HCEC 1CT (cell line): ENCODE measurements around the gene H1-8.
A peak's percentile ranks its signal among the peaks of the same experiment; 100 is the strongest.
"Not testable (repeated sequence)": the region's sequence is repeated elsewhere in the genome, so short reads cannot be mapped to it uniquely, and the experiment has no call there.

Experiments
- DNase-seq: peaks from one replicate; pipeline ENCODE4 v3.0.0-alpha.2; 2017

H1-8 gene, protein sequence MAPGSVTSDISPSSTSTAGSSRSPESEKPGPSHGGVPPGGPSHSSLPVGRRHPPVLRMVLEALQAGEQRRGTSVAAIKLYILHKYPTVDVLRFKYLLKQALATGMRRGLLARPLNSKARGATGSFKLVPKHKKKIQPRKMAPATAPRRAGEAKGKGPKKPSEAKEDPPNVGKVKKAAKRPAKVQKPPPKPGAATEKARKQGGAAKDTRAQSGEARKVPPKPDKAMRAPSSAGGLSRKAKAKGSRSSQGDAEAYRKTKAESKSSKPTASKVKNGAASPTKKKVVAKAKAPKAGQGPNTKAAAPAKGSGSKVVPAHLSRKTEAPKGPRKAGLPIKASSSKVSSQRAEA

DNA sequence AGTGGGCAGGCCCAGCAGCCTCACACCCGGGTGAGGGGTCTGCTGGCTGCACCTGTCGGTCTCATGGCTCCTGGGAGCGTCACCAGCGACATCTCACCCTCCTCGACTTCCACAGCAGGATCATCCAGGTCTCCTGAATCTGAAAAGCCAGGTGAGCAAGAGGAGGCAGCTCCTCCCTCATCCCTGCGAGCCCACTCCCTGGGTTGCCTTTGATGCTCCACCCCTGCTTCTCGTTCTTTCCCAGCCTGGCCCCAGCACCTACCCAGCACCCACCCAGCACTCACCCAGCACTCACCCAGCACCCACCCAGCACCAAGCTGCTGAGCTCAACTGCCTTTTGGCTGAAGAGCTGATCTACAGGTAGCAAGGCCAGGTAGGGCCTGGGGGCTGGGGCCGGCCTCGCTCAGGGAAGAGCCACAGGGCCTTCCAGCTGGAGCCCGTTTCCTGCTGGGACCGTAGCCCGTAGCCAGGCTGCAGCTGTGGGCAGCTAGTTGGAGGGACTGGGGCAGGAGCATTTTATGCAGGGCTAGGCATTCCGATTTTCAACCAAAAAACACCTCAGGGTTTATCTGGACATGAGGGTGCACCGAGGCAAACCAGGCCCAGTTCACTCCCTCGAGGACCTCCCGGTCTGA is at the start of gene H1-8:
Gene H1-8, plus strand, starts transcription at position 20 of the 635 bp plus-strand sequence. Its CDS starts 44 bp downstream, at position 64.
- DNase-seq, result no peak

DNA sequence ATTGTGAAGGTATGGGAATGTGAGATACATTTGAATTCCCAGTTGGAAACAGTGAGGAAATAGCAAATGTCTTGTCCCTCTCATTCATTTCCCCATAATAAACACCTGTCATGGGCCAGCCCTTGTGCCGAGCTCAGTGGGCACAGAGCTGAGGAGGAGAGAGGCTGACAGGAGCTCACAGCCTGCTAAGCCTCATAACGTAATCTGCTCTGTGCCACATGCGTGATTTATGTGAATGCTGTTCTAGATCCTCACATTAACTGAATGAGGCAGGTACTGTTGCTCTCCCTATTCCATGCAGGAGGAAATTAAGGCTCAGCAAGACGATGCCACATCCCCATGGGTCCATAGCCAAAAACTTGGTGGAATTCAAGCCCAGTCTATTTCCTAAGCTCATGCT is 49.8 kb upstream of the H1-8 start:
- DNase-seq, result no peak

DNA sequence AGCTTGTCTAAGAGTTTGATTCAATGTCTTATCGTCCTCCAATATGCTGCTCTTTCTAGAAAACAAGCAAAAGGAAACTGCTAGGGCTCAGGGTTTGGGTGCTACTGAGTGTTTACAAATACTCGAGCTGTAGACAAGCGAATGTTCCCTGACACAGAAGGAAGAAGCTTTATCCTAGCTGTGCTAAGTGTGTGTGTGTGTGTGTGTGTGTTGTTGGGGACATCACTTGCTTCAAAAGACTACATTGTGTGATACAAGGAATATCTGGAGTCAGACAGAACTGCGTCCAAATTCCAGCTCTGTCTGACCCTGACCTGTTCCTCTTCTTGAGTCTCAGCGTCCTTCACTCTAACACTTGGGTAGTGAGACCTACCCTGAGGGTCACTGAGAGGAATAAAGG is 48.5 kb upstream of the H1-8 start:
- DNase-seq, result not testable (repeated sequence)

DNA sequence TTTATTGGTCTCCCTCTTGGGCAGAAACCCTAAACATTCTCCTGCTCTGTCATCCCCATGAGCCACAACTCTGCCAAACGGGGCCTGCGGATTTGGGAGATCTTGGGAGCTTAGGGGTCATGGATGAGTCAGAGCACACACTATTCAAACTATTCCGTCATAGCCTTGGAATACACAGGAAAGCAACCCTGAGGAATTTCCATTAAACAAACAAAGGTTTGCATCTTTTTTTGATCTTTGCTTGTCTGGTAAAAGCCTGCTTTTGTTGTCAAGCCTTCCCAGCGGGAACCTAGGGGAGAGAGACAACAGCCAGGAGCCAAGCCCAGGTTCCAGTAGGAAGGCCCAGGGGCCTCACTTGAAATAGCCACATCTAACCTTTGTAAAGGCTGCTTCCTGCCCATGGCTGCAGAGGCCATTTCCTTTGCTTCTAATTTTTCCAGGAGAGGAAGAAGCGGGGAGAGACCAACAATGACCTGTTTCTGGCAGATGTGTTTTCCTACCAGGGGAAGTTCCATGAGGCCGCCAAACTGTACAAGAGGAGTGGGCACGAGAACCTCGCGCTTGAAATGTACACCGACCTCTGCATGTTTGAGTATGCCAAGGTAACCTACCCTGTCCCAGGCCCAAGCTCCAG is 47.9 kb upstream of the H1-8 start:
- peak; percentile 79 for DNase-seq

DNA sequence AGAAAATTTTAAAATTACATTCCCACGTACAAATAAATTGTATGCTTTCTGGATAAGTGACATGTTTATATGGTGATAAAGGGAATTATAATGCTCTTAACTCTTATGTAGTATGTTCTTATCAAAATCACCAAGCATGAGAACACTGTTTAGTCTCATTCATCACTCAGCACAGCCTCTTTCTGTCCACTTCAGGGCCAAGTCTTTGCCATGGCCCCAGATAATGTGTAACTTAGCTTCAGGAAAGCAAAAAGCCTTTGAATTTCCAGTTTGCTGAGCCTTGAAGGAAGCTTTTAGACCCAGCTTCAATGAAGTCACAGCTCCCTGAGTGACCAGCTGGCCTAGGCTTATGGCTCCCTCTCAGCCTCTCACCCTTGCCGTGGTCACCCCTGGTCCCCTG is 45.1 kb upstream of the H1-8 start:
- not testable (repeated sequence) for DNase-seq

DNA sequence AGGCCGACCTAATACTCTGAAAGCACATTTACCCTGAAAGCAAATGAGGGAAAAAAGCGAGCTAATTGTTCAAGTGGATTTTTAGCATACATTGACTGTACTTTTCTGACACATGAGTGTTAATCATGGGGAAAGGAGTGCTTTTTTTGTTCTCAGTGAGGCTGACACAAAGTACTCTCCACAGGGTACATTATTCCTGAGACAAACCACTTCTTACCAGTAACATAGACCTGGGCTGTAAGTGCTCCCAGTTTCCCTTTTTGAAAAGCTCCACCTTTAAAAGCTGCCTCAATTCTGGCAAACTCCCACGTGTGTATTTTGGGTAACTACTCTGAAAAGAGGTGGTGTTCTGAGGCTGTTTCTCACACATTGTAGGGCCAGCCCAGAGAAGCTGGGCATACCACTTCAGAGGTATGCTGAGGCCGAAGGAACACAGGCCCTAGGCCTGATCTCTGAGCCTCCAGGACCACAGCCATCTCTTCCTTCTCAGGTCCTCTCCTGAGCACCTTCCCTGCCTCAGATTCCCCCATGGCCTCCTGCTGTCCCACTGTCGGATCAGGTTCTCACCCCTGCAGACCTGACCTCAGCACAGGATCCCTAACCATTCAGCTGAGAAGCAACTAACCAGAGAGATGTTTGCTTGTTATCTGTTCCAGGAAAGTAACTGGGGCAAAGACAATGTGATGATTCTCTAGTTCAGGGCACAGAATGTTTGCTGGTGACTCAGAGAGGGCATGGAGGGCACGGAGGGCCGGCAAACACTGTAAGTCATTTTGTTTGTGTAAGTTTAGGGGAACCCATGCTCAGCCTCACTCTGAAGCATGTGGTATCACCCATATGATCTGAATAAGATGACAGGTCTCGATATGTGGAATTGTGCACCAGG is 44.1 kb upstream of the H1-8 start:
- DNase-seq, result not testable (repeated sequence)

DNA sequence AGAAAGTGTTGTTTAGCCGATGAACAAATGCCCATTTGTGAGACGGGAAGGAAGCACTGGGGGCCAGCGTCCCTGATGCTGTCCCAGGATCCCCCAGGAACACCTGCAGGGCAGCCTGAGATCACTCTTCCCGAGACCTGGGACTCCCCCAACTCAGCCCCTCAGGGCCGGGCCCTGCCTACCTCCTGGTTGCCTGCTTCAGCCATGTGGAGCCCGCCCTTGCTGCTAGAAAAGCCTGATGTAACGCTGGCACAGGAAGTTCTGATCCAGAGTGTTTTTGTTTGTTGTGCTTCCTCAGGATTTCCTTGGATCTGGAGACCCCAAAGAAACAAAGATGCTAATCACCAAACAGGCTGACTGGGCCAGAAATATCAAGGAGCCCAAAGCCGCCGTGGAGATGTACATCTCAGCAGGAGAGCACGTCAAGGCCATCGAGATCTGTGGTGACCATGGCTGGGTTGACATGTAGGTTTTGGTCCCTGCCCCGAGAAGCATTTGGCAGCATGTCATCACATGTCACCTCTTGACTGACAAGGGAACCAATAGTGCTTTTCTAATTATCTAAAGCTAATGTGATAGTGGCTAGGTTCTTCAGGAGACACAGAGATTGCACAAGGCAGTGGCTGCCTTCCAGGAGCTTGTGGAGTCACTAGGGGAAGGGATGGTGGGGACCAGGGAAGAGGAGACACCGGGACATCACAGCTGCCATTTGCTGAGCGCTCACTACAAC is 43.2 kb upstream of the H1-8 start:
- DNase-seq, result not testable (repeated sequence)

DNA sequence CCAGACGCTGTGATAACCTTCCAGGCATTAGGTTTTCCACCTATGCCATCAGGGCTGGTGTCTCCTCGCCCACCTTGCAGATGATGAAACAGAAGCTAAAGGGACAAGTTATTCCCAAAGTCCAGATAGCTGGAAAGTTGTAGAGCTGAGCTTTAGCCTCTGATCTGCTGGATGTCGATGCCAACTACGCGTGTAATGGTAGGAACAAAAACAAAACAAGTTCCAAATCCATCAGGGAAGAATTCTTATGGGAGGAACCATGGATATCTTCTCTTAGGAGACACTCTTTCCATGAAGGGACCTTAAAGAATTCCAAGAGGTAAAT is 42.7 kb upstream of the H1-8 start:
- no peak for DNase-seq

DNA sequence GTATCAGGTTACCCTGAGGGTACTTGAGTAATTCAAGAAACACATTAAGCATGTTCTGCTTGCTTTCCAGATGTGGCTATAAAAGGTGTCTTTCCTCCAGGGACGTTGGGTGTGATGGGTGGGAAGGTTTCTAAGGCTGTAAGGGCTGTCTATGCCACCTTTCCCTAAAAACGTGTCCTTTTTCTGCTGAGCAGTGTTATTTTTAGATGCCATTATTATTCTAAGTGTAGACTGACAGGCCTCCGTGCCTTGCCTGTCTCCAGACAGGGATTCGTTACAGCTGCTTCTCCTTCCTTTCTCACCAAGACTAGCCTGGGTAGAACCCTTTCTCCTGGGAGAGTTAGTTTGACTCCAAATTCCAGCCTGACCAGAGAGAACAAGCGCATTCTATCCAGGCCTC is 41.3 kb upstream of the H1-8 start:
- no peak for DNase-seq

DNA sequence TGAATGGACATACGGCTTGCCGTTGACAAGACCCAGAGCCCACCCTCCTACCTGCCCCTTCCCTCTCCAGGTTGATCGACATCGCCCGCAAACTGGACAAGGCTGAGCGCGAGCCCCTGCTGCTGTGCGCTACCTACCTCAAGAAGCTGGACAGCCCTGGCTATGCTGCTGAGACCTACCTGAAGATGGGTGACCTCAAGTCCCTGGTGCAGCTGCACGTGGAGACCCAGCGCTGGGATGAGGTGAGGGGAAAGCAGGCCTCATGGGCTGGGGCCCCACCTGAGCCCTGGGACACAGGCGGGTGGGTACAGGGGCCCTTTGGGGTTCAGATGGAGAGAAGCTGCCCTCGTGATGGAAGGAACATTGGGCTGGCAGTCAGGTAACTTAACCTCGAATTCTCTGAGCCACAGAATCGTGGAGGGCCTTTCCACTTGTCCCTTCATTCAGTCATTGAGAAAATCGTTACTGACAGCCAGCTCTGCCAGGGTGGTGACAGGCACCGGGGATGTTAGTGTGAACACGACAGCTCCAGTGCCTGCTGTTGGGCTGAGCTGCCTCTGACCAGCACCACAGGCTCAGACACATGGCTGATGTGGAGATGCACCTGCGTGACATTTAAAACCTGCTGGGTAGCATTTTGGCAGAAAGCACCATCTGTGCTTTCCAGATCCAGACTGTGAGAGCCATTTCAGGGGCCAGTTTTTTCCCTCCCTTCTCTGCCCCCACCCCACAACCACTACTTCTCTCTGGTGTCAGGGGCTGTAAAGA is 40.1 kb upstream of the H1-8 start:
- no peak for DNase-seq

DNA sequence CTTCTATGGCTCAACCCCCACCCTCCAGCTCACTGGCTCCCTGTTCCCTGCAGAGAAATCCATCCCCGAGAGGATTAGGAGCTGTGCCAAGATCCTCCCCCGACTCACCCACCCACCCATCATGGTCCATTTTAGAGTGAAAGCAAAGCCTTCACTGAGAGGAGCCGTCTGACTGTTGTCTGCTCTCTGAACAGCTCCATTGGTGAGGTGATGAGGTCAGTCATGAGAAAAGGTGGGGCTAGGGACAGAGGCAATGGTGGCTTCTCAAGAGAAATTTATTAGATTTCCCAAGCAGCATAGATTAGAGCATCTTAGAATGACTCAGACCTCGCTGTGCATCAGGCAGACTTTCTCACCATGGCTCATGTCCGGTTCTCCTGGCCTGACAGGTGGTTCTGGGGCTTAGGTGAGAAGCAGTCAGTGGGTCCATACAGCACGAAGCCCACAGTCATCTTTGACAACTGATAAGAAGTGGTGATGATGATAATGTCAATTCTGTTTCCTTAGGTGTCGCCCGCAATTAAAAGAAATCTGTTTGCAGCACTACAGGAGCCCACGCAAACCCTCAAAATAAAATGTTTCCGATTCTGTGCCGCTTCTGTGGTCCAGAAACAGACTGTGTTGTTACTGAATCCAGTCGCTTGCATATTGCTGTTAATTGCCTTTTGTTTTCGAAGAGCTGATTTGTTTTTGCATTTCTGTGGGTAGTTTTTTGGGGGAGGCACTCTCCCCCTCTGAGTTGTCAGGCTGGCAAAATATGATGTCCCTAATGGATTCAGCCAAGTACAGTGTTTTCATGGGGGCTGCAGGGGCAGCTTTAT is 39.3 kb upstream of the H1-8 start:
- no peak for DNase-seq

DNA sequence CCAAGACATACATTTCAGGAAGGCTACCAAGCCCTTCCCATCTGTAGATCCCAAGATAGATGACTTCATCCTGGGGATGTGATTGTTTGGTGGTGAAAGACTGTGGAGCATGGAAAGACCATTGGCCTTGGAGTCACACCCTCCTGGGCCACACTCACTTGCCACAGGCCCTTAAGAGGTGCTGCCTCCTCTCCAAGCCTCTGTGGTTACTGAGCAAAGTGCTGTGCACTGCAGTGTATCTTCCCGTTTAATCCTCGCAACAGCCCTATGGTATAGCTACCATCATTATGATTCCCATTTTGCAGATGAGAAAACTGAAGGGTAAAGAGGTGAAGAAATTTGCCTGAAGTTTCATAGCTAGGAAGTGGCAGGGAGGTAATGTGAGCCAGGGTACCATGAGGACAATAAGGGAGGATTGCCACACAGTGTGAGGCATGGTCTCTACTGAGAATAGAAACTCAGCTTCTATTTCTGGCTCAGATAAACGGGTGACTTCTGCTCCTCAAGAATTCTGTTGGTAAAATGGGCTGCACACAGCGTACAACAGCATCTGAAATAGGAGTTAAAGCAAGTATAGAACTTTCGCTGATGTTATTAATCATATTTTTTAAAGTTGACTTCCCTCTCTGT is 38.4 kb upstream of the H1-8 start:
- no peak for DNase-seq

DNA sequence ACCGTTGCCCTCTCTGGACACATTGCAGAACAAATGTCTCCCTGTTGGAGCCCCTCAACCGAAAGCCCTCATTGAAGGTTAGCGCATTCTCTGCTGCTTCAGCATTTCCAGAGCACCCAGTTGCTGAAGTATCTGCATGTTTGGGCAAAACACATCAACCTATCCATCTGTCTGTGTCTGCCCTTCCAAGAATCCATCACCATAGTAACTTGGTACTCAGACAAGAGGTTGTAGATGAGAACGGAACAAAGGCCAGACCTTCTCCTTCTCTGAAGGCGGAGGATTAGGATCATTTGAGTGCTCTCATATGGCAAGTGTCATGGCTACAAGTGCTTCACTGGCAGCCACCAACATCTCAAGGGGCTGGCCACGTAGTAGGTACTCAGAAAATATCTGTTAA is 37.6 kb upstream of the H1-8 start:
- no peak for DNase-seq

DNA sequence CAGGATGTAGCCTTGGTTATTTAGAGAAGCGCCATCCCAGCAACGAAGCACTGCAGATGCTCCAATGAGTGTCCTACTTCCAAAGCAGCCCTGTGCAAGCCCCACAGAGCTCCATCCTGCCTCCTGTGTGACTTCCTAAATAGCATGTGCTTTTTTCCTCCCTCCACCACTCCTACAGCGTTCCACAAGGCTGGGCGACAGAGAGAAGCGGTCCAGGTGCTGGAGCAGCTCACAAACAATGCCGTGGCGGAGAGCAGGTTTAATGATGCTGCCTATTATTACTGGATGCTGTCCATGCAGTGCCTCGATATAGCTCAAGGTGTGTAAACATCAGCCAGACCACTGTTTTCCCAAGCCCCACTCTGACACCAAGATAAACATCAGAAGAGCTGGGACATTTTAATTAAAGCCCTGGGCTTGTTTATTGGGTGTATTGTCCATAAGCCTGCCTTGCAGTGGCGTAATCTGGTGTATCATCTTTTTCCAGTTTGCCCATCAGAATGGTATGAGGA is 36.7 kb upstream of the H1-8 start:
- DNase-seq, result no peak

DNA sequence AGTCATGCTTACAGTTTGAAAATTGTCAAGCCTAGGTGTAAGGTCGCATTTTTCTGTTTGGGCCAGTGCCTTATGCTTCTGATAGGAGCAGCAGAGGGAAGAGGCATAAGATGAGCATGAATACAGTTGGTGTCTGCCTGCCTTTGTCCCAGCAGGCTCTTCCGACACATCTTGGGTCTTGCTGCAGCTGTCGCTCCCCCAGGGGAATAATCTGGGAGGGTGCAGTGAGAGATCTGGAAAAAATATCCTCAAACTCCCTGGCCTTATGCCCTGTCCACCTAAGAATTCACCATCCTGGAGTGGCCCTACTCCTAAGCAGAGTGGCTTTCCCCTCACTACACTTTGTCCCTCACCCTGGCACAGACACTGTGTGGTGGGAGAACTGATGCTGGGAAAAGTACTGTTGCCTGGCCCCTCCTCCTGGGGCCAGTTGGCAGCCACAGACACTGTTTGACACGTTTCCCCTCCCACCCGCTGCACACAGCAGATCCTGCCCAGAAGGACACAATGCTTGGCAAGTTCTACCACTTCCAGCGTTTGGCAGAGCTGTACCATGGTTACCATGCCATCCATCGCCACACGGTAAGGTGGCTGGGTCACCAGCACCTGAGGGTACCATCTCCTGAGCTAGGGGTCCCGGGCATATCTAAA is 35.7 kb upstream of the H1-8 start:
- no peak for DNase-seq

DNA sequence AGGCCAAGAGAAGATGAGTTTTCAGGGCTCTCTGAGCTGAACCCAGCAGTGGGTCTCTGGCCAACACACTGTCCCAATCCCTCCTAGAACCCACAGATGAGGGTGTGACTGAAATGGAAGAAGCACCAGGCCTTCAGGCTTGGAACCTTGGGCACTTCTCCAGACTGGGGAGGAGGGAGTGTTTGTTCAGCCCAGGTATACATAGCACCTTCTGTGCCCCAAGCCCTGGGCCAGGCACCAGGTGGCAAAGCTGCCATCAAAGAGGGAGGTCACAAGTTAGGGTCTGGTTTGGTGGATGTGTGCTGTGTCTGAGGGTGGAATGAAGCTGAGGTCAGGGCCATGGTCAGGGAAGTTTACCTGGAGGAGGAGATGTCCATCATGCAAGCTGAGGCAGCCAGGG is 30.4 kb upstream of the H1-8 start:
- no peak for DNase-seq

DNA sequence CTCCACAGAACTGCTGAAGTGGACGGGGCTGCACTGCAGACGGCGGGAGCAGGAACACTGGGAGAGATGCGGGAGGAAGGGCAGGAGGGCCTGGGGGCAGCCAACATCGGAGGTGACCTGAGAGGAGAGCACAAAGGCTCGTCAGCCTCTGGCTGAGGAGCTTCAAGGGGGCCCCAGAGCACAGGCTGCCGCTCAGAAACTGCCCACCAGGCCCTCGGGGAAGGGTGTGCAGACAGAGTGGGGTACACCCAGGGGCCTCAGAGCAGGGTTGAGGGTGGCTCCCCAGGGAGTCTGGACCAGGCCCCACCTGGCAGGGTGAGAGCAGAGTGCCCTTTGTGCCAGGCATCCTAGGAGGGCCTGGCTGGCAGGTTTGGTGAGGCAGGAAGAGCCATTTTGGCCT is 29.3 kb upstream of the H1-8 start:
- no peak for DNase-seq

DNA sequence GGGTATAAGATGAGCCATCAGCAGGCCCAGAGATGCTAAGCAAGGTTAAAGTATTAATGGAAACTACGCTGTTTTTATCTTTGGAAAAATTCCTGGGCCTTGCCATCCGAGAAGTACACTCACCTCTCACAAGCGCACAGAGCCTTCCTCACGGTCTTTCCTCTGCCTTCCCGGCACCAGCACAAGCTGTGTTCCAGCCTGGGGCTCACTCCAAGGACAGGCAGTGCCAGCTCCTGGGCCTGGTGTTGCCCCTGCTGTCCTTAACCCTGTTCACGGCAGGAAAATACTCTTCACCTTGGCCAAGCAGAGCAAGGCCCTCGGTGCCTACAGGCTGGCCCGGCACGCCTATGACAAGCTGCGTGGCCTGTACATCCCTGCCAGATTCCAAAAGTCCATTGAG is 28.9 kb upstream of the H1-8 start:
- DNase-seq, result no peak

DNA sequence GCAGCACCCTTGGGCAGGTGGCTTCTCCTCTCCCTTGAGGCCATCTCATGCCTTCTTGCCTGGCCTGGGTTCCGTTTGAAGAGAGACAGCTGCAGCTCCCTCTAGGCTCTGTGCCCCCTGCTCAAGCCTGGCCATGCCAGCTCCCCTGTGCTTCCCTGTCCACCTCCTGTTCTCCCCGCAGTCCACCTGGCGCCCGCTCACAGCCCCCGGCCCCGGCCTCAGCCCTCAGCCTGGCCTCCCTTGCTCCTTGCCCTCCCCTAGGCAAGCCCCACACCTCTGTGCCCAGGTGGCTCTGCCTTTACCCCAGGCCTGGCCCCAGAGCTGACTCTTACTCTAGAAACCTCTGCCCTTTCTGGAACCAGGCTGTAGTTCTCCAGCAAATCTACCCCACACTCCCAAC is 28.4 kb upstream of the H1-8 start:
- no peak for DNase-seq
